Lung (tissue), 12 donors: ENCODE measurements around the gene FCMR. TPM values are rescaled to one million over a fixed set of nuclear protein-coding genes. Genes with fewer than 3 reads are reported as not detected.

Experiments
- ATAC-seq: fragments of 200-7000 bp; cut with Tn5 transposase; one replicate; pipeline ENCODE4 v1.9.1; 2020; ENCODE audit warnings: moderate number of reproducible peaks; ENCODE audit not compliant: insufficient read depth, low FRiP score
- DNase-seq, 3 donors: peaks; one replicate each; pipeline ENCODE4 v3.0.0-alpha.2; 2013 to 2017
- H3K27ac ChIP-seq, 2 donors: one replicate each; pipeline ENCODE4 v1.5.1; 2013; ENCODE audit warnings: mild to moderate bottlenecking in 2 of 2, moderate library complexity in 2 of 2, control low read depth in 1 of 2, inconsistent platforms in 1 of 2, low read depth in 1 of 2, low read length in 1 of 2
- H3K27me3 ChIP-seq, 3 donors: one replicate each; pipeline ENCODE4 v1.5.1; 2013; ENCODE audit warnings: low read length in 2 of 3; ENCODE audit not compliant: control insufficient read depth in 3 of 3, insufficient read depth in 3 of 3
- H3K36me3 ChIP-seq, 4 donors: one replicate each; pipeline ENCODE4 v1.5.1; 2013; ENCODE audit warnings: low read length in 4 of 4, mild to moderate bottlenecking in 1 of 4, moderate library complexity in 1 of 4; ENCODE audit not compliant: control insufficient read depth in 4 of 4, insufficient read depth in 4 of 4
- H3K4me1 ChIP-seq, 5 donors: one replicate each; pipeline ENCODE4 v1.5.1; 2013; ENCODE audit warnings: low read length in 5 of 5, mild to moderate bottlenecking in 2 of 5, moderate library complexity in 1 of 5; ENCODE audit not compliant: control insufficient read depth in 5 of 5, insufficient read depth in 5 of 5
- H3K4me3 ChIP-seq: one replicate; pipeline ENCODE4 v1.5.1; 2013; ENCODE audit warnings: mild to moderate bottlenecking, control low read depth, moderate library complexity
- H3K9ac ChIP-seq, 2 donors: one replicate each; pipeline ENCODE4 v1.5.1; 2013; ENCODE audit warnings: low read length in 2 of 2, control low read depth in 1 of 2; ENCODE audit not compliant: insufficient read depth in 1 of 2
- H3K9me3 ChIP-seq, 4 donors: one replicate each; pipeline ENCODE4 v1.5.1; 2013; ENCODE audit warnings: low read length in 3 of 4, mild to moderate bottlenecking in 1 of 4, moderate library complexity in 1 of 4; ENCODE audit not compliant: control insufficient read depth in 4 of 4, insufficient read depth in 3 of 4
- CTCF ChIP-seq: IDR thresholded peaks from 2 replicates; pipeline ENCODE4 v1.5.1; 2012; ENCODE audit warnings: mild to moderate bottlenecking; ENCODE audit errors: control extremely low read depth, extremely low read depth
- WGBS, 2 donors: extraction: QIAGEN DNeasy Blood & Tissue Kit; methylation state at CpG; one replicate each; pipeline ENCODE4 v1.1.7; 2013; 5-methylcytosine and 5-hydroxymethylcytosine counted together
- polyA plus RNA-seq, 2 donors: library from polyadenylated mRNA; stranded (reverse); fragments of 200-250 nt; gene quantifications; one replicate each; pipeline ENCODE4 v1.2.1, GENCODE V29; 2013
- total RNA-seq, 2 donors: library from RNA; depleted of rRNA in 1 of 2; stranded (reverse); fragments of >200 nt in 1 of 2; gene quantifications; one replicate each; pipeline ENCODE4 v1.2.1, GENCODE V29; 2014 to 2021
- donor health status: control.
- donor health status: control.
- donor health status: Bipolar disorder and iron deficiency.
- donor health status: healthy.
- donor health status: DM: yes; HTN: yes; CAD: no.

The FCMR gene
- total and polyA plus RNA-seq, 4 donors, result 3.6 to 13.3 (median 9.5) TPM

GRCh38 chr1:206939841-206940587 lies 18.3 kb upstream of the FCMR start:
- Histone ChIP-seq H3K4me3 (no peak overlapping the region), H3K9ac (no peak overlapping the region), H3K9me3 (no peaks in the 10 kb centered on the region), H3K36me3 (no peaks in the 10 kb centered on the region), H3K27me3 (no peaks in the 10 kb centered on the region), H3K4me1 (peaks cover 0 to 6% (median 0%) of the 10 kb centered on the region in 5 donors), H3K27ac (no peak overlapping the region)
- WGBS, 2 donors, result 74 to 84% methylated on average over 9 of the region's 9 CpGs
- ATAC-seq (no peak), DNase-seq (no peak)
- TF ChIP-seq CTCF, result no peak

- ATAC-seq (no peak), DNase-seq (no peak)
- WGBS, 2 donors, result 95 to 97% methylated on average over 13 of the region's 13 CpGs
- no peak for TF ChIP-seq CTCF
- Histone ChIP-seq H3K27me3 (no peaks in the 10 kb centered on the region), H3K4me1 (peaks cover 0 to 6% (median 0%) of the 10 kb centered on the region in 5 donors), H3K4me3 (no peak overlapping the region), H3K36me3 (no peaks in the 10 kb centered on the region), H3K27ac (no peak overlapping the region), H3K9me3 (no peaks in the 10 kb centered on the region), H3K9ac (no peak overlapping the region)
Observed at GRCh38 chr1:206939131-206939530, 17.4 kb upstream of the FCMR start.

- TF ChIP-seq CTCF, result no peak
- no peaks in the 10 kb centered on the region for H3K36me3 ChIP-seq
- H3K9me3 ChIP-seq, result no peaks in the 10 kb centered on the region
- 79 to 90% methylated on average over 6 of the region's 6 CpGs for WGBS, 2 donors
- ATAC-seq, result no peak
- H3K9ac ChIP-seq, result no peak overlapping the region
- DNase-seq, result no peak
- H3K4me1 ChIP-seq, result peaks cover 0 to 6% (median 0%) of the 10 kb centered on the region in 5 donors
- H3K4me3 ChIP-seq, result no peak overlapping the region
- no peaks in the 10 kb centered on the region for H3K27me3 ChIP-seq
- no peak overlapping the region for H3K27ac ChIP-seq
Observed at GRCh38 chr1:206937425-206937824, 15.7 kb upstream of the FCMR start.
